Pons (tissue), 1 donor: ENCODE results near the gene AUTS2.
A peak's percentile ranks its signal among the peaks of the same experiment; 100 is the strongest.
"Not testable (repeated sequence)": the region's sequence is repeated elsewhere in the genome, so short reads cannot be mapped to it uniquely, and the experiment has no call there.

Experiments used
- DNase-seq: peaks from one replicate; pipeline ENCODE4 v3.0.0-alpha.2; 2016; ENCODE audit warnings: low spot score

Gene AUTS2

DNA sequence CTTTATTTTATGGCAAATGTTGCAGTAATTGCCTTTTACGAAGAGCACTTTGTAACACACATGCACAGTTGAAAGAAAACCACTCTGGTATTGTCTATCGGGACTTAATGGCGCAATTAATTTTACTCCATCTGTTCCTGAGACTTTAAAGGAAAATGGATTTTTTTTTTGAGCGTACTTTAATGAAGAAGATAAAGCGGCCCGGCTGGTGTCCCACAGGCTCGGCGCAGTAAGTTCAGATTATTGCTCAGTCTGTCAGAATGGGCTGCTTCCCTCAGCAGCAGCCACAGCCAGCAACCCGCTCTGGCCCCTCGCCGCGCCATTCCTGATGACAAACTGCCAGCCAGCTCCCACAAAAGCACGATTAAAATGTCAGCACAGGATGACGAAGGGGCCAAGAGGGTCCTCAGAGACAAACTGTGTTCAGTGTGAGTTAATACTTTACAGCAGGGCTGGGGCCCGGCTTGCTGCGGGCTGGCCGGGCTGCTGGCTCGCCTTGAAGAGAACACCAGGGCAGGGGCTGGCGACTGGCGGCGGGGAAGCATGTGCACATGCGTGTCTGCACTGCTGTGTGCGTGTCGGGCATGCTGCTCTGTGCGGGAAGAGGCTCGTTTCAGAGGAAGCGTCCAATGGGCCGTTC lies 1032.7 kb downstream of the AUTS2 start:
- no peak for DNase-seq

DNA sequence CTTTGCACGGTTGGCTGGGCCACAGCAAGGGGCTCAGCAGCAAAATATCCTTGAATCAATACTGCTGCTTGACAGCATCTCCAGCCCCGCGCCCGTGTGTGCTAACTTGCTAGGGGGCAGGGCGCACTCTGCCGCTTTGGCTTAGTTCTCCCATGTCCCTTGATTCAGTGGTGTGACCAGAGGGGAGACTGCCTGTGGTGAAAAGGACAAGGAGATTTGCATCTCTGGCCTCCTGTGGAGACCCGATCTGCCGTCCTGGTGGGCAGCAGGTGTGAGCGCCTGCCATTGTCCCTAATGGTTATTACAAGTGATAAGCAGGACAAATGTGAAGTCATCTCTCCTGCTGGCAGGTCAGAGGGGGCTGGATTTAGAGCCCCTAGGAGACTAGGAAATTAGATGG lies 1033.4 kb downstream of the AUTS2 start:
- no peak for DNase-seq

DNA sequence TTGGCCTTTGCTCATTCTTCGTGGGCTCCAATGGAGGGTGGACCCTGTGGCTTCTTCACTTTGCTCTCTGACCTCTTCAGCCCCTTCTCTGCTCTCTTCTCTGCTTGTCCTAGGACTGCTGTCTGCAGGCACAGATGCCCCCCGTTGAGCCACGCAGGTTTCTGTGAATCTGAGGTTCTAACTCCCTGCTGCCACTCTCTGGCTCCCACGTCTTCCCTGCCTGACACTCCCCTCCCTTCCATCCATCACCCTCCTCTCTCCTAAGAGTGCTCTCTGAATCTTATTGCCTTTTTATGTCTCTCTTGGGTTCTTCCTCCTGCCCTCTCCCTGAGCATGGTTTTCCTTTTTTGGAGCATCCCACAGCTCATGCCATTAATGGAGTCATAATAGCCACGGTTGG lies 1034.1 kb downstream of the AUTS2 start:
- no peak for DNase-seq

DNA sequence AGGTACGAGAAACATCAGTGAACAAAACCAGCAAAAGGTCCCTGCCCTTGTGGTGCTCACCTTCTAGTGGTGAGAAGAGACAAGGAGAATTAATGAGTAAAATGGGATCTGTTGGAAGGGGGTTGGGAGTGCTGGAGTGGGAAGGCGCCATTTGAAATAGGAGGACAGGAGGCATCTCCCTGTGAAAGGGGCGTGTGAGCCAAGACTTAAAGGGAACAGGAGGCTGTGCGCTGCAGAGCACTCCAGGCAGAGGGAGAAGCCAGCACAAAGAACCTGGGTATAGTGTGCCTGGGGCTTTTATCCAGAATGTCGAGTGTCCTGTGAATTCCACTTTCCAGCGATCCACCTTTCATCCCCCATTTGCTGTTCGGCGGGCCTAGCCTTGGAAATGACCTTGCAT lies 1035.8 kb downstream of the AUTS2 start:
- no peak for DNase-seq

DNA sequence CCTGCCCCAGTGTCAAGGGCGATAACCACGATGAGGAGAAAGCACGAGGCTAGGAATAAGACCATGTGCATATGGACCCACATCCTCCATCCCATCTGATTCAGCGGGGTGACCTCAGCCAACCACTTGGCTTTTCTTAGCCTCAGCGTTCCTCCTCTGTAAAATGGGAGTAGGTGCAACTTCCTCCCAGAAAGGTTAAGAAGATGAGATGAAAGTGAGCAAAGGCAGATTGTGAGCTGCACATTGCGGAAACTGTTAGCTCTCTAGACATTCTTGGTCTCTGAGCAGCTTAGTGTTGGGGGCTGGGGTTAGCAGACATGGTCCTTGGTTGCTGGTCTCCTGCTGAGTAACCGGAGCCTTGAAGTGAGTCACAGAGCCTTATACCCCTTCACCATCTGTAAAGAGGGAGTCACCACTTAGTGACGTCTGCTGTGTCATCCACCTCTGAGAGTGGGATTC lies 1036.4 kb downstream of the AUTS2 start:
- DNase-seq, result no peak

DNA sequence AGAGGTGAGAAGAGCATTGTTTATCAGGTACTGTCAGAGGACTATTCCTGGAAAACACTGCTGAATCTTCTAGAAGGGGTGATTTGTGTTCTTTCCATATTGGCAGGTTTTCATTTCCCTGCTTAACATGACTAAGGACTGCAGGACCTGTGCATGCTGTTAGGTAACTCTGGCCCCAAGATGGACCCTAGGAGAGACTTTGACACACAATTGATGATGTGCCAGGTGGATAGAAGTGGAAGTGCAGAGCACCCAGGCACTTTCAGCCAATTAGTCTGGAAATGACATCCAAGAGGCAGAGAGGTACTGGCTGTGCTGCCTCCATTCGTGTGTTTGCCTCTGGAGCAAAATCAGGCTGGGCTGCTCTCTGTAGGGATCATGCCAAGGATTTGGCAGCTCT lies 1037.4 kb downstream of the AUTS2 start:
- DNase-seq, result no peak

DNA sequence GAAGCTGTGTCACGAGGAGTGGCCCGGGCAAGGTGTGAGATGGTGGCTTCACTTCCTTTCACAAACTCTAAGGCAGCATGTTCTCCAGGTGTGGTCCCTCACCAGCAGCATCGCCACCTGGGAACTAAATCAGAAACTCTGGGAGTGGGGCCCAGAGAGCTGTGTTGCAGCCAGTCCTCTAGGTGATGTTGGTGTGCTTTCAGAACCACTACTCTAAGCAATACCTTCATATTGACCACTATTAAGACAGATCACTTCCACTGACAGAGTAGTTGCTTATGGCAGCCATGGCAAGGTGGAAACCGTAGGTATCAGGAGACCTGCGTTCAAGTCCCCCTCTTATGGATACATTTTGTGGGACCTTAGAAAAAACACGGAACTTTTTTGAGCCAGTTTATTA lies 1037.9 kb downstream of the AUTS2 start:
- DNase-seq, result no peak

DNA sequence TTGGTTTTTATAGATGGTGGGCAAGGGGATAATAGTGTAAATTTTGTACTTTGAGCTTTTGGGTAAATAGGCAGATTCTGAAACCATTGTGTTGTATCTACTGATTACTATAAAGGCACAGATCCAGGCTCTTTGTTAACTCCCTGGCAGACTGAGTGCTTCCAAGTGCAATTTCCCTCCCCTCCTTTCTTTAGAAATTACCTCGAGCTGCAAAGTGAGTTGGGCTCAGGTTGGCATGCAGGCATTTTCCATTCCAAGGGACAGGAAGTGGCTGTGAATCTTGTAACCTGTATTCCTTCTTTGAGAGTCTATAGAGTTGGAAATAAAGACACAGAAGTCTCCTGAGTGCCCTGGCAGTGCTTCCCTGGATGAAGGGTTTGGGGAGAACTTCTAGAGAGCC lies 1039.5 kb downstream of the AUTS2 start:
- DNase-seq, result no peak

DNA sequence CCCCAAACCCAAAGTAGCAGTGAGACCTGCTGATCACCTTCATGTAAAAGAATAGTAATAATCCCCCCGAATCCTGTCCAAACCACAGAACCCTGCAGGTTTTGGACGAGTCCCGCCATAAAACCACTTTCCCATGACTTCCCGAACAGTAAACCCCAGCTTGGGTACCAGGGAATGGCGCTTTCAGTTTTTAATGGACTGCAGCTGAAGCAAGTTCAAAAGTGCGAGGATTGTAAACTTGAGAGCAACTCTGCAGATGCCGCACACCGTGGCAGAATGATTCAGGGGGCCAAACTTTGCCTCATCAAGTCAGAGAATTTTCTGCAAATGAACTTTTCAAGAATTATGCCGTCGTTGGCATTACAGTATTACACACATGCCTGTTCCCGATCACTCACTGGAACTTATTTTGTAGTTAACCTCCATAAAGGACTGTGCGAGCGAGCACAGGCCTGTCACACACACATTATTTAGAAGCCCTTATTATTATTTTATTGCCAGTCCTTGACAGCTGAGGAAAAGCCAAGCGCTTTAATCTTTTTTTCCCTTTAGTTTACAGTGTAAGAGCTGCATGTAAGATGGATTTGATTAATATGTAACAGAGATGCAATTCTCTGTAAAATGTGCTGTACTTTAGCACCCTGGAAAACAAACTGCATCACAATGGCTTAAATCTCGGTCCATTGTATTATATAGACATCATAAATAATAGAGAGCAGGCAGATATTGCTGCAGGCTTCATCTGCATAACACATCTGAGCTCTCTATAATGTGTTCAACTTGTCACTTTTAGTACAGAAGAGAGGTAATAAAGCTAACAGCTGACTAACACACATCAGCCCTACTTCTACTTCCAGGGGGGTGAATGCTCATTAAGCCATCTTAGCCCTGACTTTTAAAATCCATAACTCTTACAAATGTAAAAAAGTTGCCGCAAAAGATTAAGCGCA lies 1040.2 kb downstream of the AUTS2 start:
- no peak for DNase-seq

DNA sequence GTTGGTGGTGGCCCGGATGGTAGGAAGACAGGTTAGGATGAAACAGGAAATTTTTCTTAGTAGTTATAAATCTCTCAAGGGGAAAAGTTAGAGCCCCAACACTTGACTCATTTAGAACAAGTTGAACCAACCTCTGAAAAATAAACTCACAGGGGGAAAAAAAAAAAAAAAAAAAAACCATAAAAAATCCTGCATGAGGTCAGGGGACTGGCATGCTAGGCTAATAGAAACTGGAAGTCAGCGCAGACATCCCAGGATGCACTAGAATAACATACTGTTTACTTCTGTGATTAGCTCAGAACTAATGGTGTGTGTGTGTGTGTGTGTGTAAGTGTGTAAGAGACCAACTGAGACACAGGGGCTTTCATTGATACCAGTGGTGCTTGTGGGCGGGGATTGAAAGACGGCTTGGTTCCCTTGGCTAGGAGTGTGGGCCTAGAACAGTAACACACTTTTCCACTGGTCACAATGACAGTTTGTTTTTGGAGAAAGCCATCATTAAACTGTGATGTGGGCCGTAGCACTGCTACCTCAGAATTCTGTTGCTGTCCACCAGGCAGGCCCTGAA lies 1042.1 kb downstream of the AUTS2 start:
- no peak for DNase-seq

DNA sequence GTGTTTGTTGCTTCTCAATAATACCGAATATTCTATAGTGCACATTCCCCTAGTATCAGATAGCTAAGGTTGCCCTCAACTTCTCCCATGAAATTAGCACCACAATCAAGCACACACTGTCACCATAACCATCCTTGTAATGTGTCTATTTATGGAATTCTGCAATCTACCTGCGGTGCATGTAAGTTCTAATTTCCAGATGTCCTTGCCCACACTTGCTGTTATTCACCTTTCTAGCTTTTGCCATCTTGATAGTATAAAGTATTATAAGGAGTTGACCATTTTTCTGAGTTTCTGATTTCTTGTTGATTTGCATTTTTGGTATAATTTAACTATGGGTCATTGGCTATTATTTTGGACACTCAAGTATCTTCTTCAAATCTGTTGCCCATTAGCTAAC lies 1043.6 kb downstream of the AUTS2 start:
- no peak for DNase-seq

DNA sequence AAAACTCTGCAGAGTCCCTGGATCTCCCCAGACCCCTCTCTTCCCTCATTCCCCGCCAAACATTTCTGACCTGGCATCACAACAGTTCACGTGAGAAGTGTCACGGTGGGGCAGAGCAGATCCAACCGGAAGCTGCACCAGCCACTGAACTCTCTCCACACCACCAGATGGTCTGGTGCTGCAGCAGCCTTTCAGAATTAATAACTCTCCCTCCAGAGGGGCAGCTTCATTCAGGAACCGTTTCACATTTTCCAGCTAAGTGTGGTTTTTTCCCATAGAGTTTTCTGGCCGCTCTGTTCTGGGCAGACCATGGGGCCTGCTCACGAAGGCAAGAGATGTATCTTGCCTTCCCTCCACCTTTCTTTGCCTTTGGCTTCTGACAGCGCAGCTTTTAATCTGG lies 1047.0 kb downstream of the AUTS2 start:
- no peak for DNase-seq

DNA sequence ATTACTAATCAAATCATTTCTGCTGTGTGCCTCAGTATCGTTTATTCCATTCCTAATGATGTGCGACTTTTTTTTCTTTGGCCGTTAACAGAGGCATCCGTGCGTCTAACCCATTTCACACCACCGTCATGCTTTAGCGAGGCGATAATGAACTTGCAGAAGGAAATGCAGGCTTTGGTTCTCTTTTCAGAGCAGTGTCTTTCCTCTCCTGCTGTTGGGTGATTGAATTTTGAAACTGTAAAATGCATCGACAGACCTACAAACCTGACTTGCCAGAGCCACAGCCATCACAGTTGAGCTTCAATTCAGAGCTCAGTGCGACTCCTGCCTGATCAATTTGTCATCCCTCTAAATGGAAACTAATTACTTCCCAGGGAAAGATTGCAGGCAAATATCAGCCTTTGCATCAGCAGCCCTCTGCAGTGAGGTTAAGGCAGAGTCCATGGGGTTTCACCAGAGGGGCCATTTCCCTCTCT lies 1047.6 kb downstream of the AUTS2 start:
- no peak for DNase-seq

DNA sequence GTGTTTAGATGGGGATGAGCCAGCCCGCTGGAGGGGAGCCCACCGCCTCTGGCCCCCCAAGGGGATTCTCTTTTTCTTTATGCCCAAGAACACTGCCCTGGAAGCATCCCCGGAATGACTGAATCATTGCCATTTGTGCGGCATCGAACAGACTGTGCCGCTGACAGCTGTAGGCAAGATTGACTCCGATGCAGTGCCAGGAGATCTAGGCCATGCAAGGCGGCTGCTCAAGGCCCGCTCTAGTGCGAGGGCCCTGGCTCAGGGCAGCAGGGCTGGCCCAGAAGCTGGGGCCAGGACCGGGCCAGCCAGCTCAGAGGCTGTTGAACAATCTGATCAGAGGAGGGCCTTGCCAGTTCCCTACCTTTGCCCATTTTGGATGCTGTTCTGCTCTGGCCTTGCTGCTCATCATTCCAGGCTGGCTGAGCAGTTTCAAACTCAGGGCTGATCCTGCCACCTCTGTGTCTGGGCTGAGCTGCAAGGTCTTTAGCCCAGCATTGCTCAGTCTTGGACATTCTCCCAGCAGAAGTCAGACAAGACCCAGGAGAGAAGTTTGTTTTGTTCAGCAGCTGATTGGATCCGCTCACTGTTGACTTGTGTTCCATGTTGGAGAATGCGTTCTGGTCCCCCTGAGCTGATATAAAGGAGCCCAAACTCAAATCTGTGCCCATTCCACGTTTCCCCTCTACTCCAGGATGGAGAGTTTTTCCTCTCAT lies 1048.4 kb downstream of the AUTS2 start:
- peak; percentile 12 for DNase-seq

DNA sequence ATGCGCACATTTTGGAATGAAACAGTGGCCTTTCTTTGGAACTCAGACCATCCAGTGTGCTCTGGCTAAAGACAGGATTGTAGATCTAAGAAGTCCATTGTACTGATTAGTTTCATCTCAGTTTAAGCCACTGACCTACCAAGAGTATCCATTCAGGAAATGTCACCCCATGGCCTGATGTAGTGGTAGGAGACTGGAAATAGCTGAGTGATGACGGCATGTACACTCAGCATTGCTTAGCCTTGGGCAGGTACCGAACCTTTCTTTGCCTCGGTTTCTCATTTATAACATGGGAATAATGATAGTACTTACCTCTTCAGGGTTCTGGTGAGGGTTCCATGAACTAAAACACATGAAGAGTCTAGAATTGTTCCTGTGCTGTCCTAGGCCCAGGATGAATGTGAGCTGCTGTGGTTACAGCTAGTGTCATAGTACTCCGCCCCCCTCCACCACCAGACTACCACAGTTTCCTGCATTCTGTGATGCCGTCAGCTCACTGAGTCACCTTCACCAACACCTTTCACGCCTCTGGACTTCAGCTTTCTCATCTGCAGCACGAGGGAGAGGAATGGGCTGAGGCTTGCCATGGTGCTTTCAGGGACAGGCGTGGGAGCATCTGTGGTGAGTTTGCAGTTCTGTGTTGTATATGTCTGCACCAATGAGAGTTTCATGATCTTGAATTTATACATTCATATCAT lies 1049.7 kb downstream of the AUTS2 start:
- DNase-seq, result no peak

DNA sequence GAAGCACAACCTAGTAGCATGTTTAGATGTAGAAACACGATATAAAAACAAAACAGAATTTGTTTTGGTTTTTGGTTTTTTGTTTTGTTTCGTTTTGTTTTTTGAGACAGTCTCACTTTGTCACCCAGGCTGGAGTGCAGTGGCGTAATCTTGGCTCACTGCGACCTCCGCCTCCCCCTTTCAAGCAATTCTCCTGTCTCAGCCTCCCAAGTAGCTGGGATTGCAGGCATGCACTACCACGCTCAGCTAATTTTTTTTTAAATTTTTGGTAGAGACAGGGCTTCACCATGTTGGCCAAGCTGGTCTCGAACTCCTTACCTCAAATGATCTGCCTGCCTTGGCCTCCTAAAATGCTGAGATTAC lies 1050.2 kb downstream of the AUTS2 start:
- not testable (repeated sequence) for DNase-seq

DNA sequence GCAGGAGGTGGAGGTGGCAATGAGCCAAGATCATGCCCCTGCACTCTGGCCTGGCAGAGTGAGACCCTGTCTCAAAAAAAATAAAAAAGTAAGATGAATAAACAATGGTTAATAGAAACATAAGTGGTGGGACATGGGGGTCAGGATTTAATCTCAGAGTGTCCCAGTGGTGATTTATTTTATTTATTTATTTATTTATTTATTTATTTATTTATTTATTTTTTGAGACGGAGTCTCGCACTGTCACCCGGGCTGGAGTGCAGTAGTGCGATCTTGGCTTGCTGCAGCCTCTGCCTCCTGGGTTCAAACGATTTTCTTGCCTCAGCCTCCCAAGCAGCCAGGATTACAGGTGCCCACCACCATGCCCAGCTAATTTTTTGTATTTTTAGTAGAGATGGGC lies 1051.0 kb downstream of the AUTS2 start:
- DNase-seq, result no peak

DNA sequence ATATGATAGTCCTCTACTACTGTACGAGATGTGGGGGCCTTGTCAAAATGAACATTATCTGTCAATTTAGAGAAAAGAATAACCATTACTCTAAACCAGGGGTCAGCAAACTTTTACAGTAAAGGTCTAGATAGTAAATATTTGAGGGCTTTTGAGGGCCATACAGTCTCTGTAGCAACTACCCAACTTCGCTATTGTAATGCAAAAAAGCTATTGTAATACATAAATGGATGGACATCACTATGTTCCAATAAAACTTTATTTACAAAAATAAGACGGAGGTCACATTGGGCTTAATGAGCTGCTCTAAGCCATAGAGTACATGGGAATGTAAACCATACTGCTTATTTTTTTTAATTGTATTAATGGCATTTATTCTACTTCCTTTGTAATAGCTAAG lies 1055.9 kb downstream of the AUTS2 start:
- no peak for DNase-seq

DNA sequence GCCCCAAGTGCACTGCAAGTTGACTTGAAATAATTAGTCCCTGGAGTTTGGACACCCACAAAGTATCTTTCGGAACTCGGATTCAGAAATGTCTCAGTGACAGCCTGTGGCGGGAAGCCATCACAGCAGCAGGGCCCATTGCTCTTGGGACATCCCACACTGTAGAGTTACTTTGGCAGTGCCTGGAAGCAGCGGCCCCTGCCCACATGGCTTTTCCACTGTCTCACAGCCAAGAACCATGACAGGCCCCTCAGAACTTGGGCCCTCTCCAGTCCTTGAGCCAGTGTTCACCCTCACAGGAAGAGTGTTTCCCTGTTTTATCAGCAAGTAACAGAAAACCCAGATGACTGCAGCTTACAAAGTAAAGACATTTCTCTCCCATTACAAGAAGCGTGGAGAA lies 1056.7 kb downstream of the AUTS2 start:
- peak; percentile 24 for DNase-seq

DNA sequence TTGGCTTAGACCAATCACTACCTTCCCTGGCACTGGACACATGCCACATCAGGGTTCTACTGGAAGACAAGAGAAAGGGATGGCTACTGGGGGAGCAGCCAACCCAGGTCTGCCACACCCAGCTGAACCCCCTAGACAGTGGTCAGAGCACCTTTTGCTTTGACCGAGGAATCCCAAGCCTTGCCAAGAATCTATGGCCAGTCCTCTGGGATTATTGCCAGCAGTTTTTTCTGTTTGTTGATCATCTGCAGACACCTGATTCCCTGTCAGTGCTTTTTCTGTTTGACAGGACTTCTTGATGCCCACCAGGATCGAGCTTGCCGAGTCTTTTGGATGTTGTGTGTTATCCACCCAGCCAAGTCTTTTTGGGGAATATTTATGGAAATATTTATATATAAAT lies 1057.4 kb downstream of the AUTS2 start:
- DNase-seq, result no peak

DNA sequence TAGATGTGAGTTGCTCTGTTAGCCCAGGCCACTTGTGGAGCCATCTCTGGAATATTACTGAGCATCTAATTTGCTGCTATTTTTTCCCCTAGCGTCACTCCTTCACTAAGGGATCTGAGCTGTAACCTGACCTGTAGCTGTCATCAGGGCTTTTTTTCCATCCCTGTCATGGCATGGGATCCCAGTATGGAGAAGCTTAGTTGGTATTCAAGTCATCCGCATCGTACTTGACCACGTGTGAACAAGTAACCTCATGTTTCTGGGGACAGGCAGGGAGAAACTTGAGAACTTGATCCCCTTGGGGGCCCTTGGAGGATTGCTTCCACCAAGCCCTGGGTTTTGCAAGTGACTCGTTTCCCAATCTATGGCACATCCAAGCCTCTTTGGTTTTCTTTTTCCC lies 1059.3 kb downstream of the AUTS2 start:
- DNase-seq, result no peak
